GM23338 (cell line): ENCODE data around the gene THADA. TPM values are rescaled to one million over a fixed set of nuclear protein-coding genes. Genes with fewer than 3 reads are reported as not detected.
A peak's percentile ranks its signal among the peaks of the same experiment; 100 is the strongest.

Experiments used
- ATAC-seq: fragments of 200-7000 bp; cut with Tn5 transposase; 3 replicates; pipeline ENCODE4 v1.9.1; 2020
- DNase-seq: peaks from one replicate; pipeline ENCODE4 v3.0.0-alpha.2; 2015; ENCODE audit warnings: low spot score
- H2AFZ ChIP-seq: fragments of 200-600 bp; sonication (generic); 2 replicates; pipeline ENCODE4 v1.8.0; 2016; ENCODE audit warnings: antibody characterized with exemption, mild to moderate bottlenecking, moderate library complexity
- H3F3A ChIP-seq: fragments of 200-600 bp; sonication (generic); replicated peaks from 2 replicates; pipeline ENCODE4 v1.8.0; 2017; ENCODE audit warnings: antibody characterized with exemption, mixed run types, low read depth
- H3K27ac ChIP-seq: fragments of 200-600 bp; sonication (generic); 2 replicates; pipeline ENCODE4 v1.6.1; 2016; ENCODE audit warnings: low read depth
- H3K27me3 ChIP-seq: fragments of 200-600 bp; sonication (generic); 2 replicates; pipeline ENCODE4 v1.8.0; 2016; ENCODE audit warnings: mild to moderate bottlenecking, mixed run types, moderate library complexity; ENCODE audit not compliant: insufficient read depth
- H3K36me3 ChIP-seq: fragments of 200-600 bp; sonication (generic); 2 replicates; pipeline ENCODE4 v1.8.0; 2016; ENCODE audit warnings: mild to moderate bottlenecking; ENCODE audit not compliant: insufficient read depth
- H3K4me1 ChIP-seq: fragments of 200-600 bp; sonication (generic); 2 replicates; pipeline ENCODE4 v1.8.0; 2016; ENCODE audit warnings: mild to moderate bottlenecking, moderate library complexity; ENCODE audit not compliant: insufficient read depth
- H3K4me2 ChIP-seq: fragments of 200-600 bp; sonication (generic); 2 replicates; pipeline ENCODE4 v1.7.1; 2017; ENCODE audit warnings: mixed run types
- H3K4me3 ChIP-seq: fragments of 200-600 bp; sonication (generic); 2 replicates; pipeline ENCODE4 v1.6.1; 2016; ENCODE audit warnings: mixed run types
- H3K79me2 ChIP-seq: fragments of 200-600 bp; sonication (generic); replicated peaks from 2 replicates; pipeline ENCODE4 v1.8.0; 2017; ENCODE audit warnings: mild to moderate bottlenecking; ENCODE audit not compliant: insufficient read depth
- H3K9me2 ChIP-seq: fragments of 200-600 bp; sonication (generic); 2 replicates; pipeline ENCODE4 v1.8.0; 2017; ENCODE audit not compliant: insufficient read depth
- H4K20me1 ChIP-seq: fragments of 200-600 bp; sonication (generic); replicated peaks from 2 replicates; pipeline ENCODE4 v1.8.0; 2017; ENCODE audit warnings: mild to moderate bottlenecking; ENCODE audit not compliant: insufficient read depth
- H3K27ac Mint-ChIP-seq: 2 replicates; pipeline ENCODE4 v1.8.0; 2020; ENCODE audit warnings: inconsistent platforms, mild to moderate bottlenecking, moderate library complexity, mixed read lengths
- H3K27me3 Mint-ChIP-seq: 3 replicates; pipeline ENCODE4 v1.8.0; 2022; ENCODE audit warnings: low read depth, mild to moderate bottlenecking, moderate library complexity, mixed read lengths, inconsistent platforms; ENCODE audit not compliant: insufficient read depth, poor library complexity
- H3K36me3 Mint-ChIP-seq: 3 replicates; pipeline ENCODE4 v1.8.0; 2021; ENCODE audit warnings: low read depth, mild to moderate bottlenecking, inconsistent platforms, moderate library complexity, mixed read lengths
- H3K4me1 Mint-ChIP-seq: 3 replicates; pipeline ENCODE4 v1.8.0; 2020; ENCODE audit warnings: mild to moderate bottlenecking, inconsistent platforms, mixed read lengths
- H3K4me3 Mint-ChIP-seq: 3 replicates; pipeline ENCODE4 v1.8.0; 2021; ENCODE audit warnings: moderate library complexity, mild to moderate bottlenecking, inconsistent platforms, mixed read lengths
- H3K9me3 Mint-ChIP-seq: 3 replicates; pipeline ENCODE4 v1.8.0; 2020; ENCODE audit warnings: moderate library complexity, mild to moderate bottlenecking, inconsistent platforms, mixed read lengths
- CREB1 ChIP-seq: fragments of 250-450 bp; sonication (Bioruptor Pico); IDR thresholded peaks from 2 replicates; pipeline ENCODE4 v1.5.0; 2020; ENCODE audit warnings: low read depth, mild to moderate bottlenecking, moderate library complexity
- CTCF ChIP-seq, 2 experiments: fragments of 200-600 bp in 1 of 2; sonication (generic) in 1 of 2; conservative IDR thresholded peaks; 2 replicates each; pipeline versions ENCODE4 v1.5.1 to v1.6.1; 2016 to 2017; ENCODE audit warnings: antibody characterized with exemption in 2 of 2, low read depth in 2 of 2, mild to moderate bottlenecking in 2 of 2, moderate library complexity in 1 of 2
- ETS1 ChIP-seq: IDR thresholded peaks from 2 replicates; pipeline ENCODE4 v1.6.1; 2016; ENCODE audit warnings: antibody characterized with exemption
- EZH2 ChIP-seq: fragments of 200-600 bp; sonication (generic); IDR thresholded peaks from one replicate; pipeline ENCODE4 v1.8.0; 2017; ENCODE audit warnings: antibody characterized with exemption, mild to moderate bottlenecking, low read depth; ENCODE audit not compliant: unreplicated experiment
- EZH2phosphoT487 ChIP-seq: fragments of 200-600 bp; sonication (generic); IDR thresholded peaks from one replicate; pipeline ENCODE4 v1.8.1; 2018; ENCODE audit warnings: antibody characterized with exemption; ENCODE audit not compliant: unreplicated experiment
- JUNB ChIP-seq: IDR thresholded peaks from one replicate; pipeline ENCODE4 v1.6.1; 2016; ENCODE audit warnings: antibody characterized with exemption; ENCODE audit not compliant: unreplicated experiment
- NANOG ChIP-seq: IDR thresholded peaks from 2 replicates; pipeline ENCODE4 v1.6.1; 2016; ENCODE audit warnings: antibody characterized with exemption, borderline replicate concordance
- POLR2AphosphoS5 ChIP-seq: IDR thresholded peaks from 2 replicates; pipeline ENCODE4 v1.6.1; 2016; ENCODE audit warnings: antibody characterized with exemption, low read depth
- REST ChIP-seq: IDR thresholded peaks from one replicate; pipeline ENCODE4 v1.6.1; 2018; ENCODE audit warnings: antibody characterized with exemption; ENCODE audit not compliant: unreplicated experiment
- STAT1 ChIP-seq: IDR thresholded peaks from one replicate; pipeline ENCODE4 v1.6.1; 2016; ENCODE audit warnings: antibody characterized with exemption; ENCODE audit not compliant: unreplicated experiment
- ZNF114 ChIP-seq: fragments of 250-450 bp; sonication (Bioruptor Pico); IDR thresholded peaks from 2 replicates; pipeline ENCODE4 v1.5.0; 2020; ENCODE audit warnings: mild to moderate bottlenecking, moderate library complexity
- ZNF331 ChIP-seq: fragments of 250-450 bp; sonication (Bioruptor Pico); IDR thresholded peaks from 2 replicates; pipeline ENCODE4 v1.5.0; 2020; ENCODE audit warnings: low read depth, mild to moderate bottlenecking, moderate library complexity
- ZNF462 ChIP-seq: fragments of 250-450 bp; sonication (Bioruptor Pico); IDR thresholded peaks from 2 replicates; pipeline ENCODE4 v1.5.0; 2020; ENCODE audit warnings: mild to moderate bottlenecking, moderate library complexity
- polyA plus RNA-seq: library from polyadenylated mRNA; unstranded; fragments of >200 nt; fragmentation: Nextera tagmentation; extraction: Ambion mirVana; gene quantifications from 2 replicates; pipeline ENCODE4 v1.2.1, GENCODE V29; 2016
- total RNA-seq: library from RNA; depleted of rRNA; stranded (reverse); fragments of >200 nt; shearing (Covaris generic); gene quantifications from 2 replicates; pipeline ENCODE4 v1.2.3, GENCODE V29; 2014

Gene THADA
- total and polyA plus RNA-seq, 2 experiments from 2014 or later, result 17.0 to 30.7 TPM

GRCh38 chr2:43276266-43276941, 319.4 kb downstream of the THADA start:
- H3K36me3 ChIP-seq, result no peaks in the 10 kb centered on the region
- no peak for TF ChIP-seq EZH2
- no peak for TF ChIP-seq JUNB
- TF ChIP-seq ZNF331 (CRISPR knock-in tag), result no peak
- TF ChIP-seq ZNF462 (CRISPR knock-in tag), result no peak
- TF ChIP-seq EZH2phosphoT487, result no peak
- TF ChIP-seq CREB1 (CRISPR knock-in tag), result no peak
- TF ChIP-seq REST, result no peak
- TF ChIP-seq ETS1, result no peak
- TF ChIP-seq NANOG, result no peak
- TF ChIP-seq STAT1, result no peak
- TF ChIP-seq CTCF (conservative IDR thresholded peaks at IDR 0.05; ENCODE audit: low read depth in 2 of 2), result no peak
- no peak for TF ChIP-seq POLR2AphosphoS5
- TF ChIP-seq ZNF114 (CRISPR knock-in tag), result no peak
- no peak overlapping the region for H2AFZ ChIP-seq
- H4K20me1 ChIP-seq, result no peaks in the 10 kb centered on the region
- H3F3A ChIP-seq, result no peaks in the 10 kb centered on the region
- H3K4me2 ChIP-seq, result no peak overlapping the region
- H3K27ac ChIP-seq, result no peak overlapping the region
- Mint-ChIP-seq H3K27me3 (peaks cover 2% of the 10 kb centered on the region), H3K36me3 (peaks cover 3% of the 10 kb centered on the region; the same call in 1 of the 3 replicates), H3K4me3 (no peak overlapping the region), H3K4me1 (peaks cover 21% of the 10 kb centered on the region), H3K9me3 (no peaks in the 10 kb centered on the region), H3K27ac (peak overlapping the region; percentile 21)
- H3K4me3 ChIP-seq, result no peak overlapping the region
- H3K27me3 ChIP-seq, result no peaks in the 10 kb centered on the region
- H3K9me2 ChIP-seq, result no peaks in the 10 kb centered on the region
- DNase-seq, result no peak
- ATAC-seq, result no peak
- no peaks in the 10 kb centered on the region for H3K4me1 ChIP-seq
- no peaks in the 10 kb centered on the region for H3K79me2 ChIP-seq
